ENCODE data around the gene PAK2.

DNA sequence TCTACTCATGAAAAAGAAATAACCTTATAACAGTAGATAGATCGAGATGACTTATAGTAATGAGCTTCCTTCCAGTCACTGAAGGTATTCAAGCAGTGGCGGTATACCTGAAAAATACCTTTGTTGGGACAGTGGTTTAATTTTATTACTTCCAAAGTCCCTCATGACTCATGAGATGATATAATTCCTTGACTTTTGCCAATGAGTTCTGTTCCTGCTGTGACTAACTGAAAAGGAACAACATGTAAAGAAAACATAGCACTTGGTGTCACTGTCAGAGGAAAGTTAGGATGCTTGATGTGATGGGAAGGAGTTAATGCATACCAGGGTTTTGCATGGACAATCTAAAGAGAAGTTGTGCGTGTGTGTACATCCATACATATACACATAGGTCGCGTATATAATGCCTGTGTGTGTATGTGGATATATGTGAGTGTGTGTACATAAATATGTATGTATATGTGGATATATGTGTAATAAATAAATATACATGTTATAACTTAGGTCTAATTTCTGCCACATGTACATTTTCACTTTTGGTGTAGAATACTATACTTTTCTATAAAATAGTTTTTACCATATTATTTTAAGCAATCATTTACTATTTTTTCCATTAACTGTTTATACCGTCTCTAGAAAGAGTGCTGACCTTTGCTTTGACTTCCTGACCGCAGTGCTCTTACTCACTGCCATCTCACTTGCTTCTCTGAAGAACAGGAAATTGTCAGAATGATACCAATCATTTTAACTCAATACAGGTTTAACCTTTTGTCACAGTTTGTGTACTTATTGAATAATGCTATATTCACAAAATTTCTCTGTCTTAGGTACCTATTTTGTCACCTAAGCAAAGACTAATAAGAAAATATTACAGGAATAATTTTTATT, 12.6 kb upstream of the PAK2 start:
- TF ChIP-seq, protein P1, sequence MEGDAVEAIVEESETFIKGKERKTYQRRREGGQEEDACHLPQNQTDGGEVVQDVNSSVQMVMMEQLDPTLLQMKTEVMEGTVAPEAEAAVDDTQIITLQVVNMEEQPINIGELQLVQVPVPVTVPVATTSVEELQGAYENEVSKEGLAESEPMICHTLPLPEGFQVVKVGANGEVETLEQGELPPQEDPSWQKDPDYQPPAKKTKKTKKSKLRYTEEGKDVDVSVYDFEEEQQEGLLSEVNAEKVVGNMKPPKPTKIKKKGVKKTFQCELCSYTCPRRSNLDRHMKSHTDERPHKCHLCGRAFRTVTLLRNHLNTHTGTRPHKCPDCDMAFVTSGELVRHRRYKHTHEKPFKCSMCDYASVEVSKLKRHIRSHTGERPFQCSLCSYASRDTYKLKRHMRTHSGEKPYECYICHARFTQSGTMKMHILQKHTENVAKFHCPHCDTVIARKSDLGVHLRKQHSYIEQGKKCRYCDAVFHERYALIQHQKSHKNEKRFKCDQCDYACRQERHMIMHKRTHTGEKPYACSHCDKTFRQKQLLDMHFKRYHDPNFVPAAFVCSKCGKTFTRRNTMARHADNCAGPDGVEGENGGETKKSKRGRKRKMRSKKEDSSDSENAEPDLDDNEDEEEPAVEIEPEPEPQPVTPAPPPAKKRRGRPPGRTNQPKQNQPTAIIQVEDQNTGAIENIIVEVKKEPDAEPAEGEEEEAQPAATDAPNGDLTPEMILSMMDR (conservative IDR thresholded peaks at IDR 0.05; ENCODE audit: low read depth, low read length), result no peak
- TF ChIP-seq EZH2 (IDR thresholded peaks at IDR 0.05; ENCODE audit: low read length, unreplicated experiment), result no peak
